ENCODE measurements around the gene ACOT4.
"Not testable (repeated sequence)": the region's sequence is repeated elsewhere in the genome, so short reads cannot be mapped to it uniquely, and the experiment has no call there.

Gene ACOT4

DNA sequence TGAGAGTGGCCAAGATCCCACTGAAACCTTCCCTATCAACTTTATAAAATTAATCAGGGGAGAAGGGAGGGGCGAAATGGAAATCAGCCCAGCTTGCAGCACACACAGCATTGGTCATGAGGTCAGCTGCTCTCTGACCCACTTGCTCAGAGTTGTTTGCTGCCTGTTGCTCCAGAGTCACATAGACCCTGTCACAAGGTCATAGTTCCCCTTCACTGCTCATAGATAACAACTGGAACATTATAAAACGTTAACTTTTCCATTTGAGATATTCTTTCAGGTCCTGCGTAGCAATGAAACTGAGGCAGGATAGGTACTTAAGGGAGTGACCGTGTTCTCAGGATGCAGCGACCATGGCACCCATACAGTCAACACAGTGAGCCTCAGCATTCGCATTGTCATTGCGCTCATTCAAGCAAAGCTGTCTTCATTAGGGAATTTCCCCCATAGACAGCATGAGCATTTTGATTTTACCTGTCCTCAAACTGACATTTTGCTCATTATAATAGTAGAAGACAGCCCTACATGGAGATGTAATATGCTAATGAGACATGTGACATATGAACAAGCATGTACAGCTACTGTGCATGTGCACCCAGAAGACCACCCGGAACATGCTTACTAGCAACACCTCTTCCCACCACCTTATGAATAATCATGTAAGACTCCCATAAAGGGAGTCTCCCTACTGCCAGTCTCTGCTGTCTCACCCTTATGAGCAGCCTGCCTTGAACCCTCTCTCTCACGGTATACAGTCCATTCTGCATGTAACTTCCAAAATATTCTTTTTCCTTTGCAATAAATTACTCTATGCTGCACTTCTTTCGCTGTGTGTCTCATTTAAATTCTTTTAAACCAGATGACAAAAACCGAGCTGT is 9.3 kb upstream of the ACOT4 start:
- DNase-seq: not testable (repeated sequence)

DNA sequence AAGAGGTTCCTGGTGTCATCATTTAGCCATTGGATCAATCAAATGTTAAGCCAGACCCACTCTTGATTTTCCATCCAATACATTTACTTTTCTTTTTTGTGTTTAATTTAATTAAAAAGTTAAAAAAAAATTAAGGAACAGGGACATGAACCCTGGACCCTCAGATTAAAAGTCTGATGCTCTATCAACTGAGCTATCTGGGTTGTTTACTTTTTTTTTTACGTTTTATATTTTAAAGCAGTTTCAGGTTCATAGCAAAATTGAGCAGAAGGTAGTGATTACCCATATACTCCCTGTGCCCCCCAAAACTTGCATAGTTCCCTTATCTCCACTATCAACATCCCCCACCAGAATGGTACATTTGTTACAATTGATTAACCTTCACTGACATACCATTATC is 3.0 kb upstream of the ACOT4 start:
- DNase-seq: no peak

DNA sequence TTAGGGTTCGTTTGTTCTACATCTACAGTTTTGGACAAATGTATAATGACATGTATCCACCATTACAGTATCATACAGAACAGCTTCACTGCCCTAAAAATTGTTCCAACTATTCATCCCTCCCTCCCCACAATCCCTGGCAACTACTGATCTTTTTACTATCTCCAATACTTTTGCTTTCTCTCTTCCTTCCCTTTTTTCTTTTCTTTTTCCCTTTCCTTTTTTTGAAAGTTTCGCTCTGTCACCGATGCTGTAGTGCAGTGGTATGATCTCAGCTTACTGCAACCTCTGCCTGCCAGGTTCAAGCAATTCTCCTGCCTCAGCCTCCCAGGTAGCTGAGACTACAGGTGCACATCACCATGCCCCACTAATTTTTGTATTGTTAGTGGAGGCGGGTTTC is 2.6 kb upstream of the ACOT4 start:
- no peak for DNase-seq

DNA sequence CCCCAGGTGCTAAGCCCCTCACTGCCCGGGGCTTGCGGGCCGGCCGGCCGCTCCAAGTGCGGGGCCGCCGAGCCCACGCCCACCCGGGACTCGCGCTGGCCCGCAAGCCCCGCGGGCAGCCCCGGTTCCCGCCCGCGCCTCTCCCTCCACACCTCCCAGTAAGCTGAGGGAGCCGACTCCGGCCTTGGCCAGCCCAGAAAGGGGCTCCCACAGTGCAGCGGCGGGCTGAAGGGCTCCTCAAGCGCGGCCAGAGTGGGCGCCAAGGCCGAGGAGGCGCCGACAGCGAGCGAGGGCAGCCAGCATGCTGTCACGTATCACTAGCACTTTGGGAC is 1.0 kb upstream of the ACOT4 start:
- not testable (repeated sequence) for DNase-seq

DNA sequence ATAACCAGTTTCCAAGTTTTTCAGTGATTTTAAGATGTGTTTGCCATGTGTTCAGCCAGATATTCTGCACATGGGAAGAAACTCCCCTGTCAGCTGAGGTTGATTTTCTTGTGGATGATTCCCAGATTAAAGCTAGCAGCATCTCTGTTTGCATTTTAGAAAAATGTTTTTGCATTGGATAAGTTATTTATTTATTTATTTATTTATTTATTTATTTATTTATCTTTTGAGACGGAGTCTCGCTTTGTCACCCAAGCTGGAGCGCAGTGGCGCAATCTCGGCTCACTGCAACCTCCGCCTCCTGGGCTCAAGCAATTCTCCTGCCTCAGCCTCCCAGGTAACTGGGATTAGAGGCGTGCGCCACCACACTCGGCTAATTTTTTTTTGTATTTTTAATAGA is 2.8 kb downstream of the ACOT4 start:
- DNase-seq: no peak

DNA sequence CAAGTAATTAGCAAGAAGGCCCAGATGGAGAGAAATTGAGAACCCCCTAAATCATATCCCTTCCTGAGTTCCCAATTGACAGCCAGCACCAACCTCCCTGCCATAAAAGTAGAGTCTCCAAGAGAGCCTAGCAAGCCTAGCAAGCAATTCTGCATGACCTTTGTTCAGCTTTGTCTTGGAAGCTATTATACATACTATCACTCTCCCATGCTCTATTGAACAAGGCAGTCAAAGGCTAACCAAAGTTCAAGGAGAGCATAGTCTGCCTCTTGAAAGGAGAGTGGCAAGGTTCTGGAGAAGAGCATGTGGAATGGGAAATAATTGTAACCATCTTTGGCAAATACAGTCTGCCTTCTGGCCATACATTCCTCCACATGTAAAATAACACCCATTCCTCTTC is 7.8 kb downstream of the ACOT4 start:
- no peak for DNase-seq

DNA sequence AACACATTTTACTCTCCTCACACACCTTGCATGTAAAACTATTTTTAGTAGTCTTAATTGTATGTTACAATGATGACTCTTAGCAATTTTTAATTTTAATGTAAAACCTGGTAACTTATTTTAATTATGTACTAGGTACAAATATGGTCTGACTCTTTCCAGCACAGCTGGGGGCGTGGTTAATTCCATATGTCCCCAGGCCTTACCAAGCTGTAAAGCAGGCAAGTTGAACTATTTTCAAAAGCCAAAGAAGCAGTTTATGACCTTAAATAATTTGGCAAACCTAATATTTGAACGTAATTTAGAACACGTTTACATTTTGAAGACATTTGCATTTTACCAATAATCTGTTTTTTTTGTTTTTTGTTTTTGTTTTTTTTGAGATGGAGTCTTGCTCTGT is 11.3 kb downstream of the ACOT4 start:
- DNase-seq: no peak

DNA sequence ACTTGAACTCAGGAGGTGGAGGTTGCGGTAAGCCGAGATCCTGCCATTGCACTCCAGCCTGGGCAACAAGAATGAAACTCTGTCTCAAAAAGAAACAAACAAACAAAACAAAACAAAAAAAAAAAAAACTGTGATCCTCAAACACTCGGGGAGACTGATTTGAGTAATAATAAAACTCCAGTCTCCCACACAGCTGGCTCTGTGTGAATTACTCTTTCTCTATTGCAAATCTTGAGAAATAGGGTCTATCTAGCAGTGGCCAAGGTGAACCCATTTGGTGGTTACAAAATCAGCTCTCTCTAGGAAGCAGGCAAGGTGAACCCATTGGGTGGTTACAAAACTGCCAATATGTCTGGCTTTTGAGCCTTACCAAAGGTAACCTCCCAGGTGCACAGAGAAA is 14.6 kb downstream of the ACOT4 start:
- no peak for DNase-seq

DNA sequence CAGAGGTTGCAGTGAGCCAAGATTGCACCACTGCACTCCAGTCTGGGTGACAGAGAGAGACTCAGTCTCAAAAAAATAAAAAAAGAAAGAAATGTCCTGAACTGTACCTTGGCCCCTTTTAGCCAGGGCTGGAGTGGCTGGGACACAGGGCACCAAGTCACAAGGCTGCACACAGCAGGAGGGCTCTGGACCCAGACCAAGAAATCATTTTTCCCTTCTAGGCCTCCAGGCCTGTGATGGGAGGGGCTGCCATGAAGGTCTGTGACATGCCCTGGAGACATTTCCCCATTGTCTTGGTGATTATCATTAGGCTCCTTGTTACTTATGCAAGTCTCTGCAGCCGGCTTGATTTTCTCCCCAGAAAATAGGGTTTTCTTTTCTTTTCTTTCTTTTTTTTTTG is 15.6 kb downstream of the ACOT4 start:
- DNase-seq: no peak

DNA sequence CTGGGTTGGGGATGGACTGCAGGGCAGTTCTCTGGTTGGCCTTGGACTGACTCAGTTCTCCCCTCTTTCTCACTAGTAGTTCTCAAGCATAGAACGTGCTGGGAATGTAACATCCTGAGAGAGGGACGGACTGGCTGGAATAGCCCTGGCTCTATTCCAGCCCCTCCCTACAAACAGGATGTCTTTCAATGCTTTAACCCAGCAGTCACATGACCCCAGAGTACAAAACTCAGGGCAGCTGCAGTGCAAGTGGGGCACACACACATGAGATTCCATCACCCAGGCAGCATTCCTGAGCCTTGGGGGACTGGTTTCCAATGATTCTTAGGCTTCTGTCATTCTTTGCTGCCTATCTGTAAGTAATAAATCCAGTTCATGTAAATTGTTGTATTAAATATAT is 19.0 kb downstream of the ACOT4 start:
- DNase-seq: no peak

DNA sequence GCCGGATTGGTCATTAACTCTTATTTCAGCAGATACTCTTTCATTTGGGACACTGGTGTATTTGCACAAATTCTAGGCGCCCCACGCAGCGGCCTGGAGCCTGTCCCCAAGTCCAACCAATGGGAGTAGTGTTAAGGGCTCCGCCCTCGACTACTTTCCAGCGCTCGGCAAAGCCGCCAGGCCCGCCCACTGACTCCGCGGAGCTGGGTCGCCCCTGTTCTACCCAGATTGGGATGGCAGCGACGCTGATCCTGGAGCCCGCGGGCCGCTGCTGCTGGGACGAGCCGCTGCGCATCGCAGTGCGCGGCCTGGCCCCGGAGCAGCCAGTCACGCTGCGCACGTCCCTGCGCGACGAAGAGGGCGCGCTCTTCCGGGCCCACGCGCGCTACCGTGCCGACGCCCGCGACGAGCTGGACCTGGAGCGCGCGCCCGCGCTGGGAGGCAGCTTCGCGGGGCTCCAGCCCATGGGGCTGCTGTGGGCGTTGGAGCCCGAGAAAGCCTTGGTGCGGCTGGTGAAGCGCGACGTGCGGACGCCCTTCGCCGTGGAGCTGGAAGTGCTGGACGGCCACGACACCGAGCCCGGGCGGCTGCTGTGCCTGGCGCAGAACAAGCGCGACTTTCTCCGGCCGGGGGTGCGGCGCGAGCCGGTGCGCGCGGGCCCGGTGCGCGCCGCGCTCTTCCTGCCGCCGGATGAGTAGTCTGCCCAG is 20.8 kb downstream of the ACOT4 start, which contains the start of gene ACOT6:
ACOT6 (plus strand) TSS at position 179 of the 707 bp plus-strand sequence; CDS start at position 234, 55 bp downstream.
- peak; percentile 49 for DNase-seq

DNA sequence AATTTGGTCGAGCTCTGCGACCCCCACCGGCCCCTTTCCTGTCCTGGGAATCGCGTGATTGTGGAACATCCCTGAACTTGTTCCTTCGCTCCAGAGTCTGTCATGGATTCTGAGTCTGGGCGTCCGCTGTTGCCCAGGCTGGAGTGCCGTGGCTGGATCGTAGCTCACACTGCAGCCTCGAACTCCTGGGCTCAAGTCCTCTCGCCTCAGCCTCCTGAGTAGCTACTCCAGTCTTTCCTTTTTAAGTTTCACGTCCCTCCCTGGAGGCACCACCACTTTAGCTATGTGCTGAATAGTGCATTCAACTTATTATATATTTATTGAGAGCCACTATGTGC is 21.3 kb downstream of the ACOT4 start:
- DNase-seq: peak; percentile 30

DNA sequence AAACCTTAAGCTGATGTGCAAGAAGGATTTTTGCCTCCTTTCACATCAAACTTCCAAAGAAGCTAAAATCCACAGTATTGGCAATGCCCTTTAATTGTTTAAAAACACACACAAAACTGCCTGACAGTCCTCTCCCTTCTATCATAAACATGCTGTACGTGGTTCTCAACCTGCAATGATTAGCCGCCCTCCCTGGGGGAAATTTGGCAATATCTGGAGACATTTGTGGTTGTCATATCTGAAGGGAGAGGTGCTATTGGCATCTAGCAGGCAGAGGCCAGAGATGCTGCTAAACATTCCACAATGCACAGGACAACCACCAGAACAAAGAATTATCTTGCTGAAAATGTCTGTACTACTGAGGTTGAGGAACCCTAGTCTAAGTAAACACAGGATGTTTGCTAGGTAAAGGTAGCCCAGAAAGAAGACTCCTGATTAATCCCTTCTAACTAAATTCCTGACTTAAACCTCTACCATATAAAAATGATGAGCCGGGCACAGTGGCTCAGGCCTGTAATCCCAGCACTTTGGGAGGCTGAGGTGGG is 21.8 kb downstream of the ACOT4 start:
- DNase-seq: no peak

DNA sequence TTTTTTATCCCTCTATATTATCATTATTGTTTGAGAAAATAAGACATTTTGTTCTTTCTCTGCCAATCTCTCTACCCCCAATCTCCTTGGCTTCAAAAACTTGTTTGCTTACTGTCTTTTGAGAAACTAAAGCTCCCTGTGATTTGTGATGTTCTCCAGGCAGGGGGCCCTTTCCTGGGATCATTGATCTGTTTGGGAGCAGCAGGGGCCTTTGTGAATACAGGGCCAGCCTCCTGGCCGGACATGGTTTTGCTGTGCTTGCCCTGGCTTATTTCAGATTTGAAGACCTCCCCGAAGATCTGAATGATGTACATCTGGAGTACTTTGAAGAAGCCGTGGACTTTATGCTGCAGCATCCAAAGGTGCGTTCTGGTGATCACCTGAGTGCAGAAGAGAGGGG is 25.2 kb downstream of the ACOT4 start:
- DNase-seq: no peak

DNA sequence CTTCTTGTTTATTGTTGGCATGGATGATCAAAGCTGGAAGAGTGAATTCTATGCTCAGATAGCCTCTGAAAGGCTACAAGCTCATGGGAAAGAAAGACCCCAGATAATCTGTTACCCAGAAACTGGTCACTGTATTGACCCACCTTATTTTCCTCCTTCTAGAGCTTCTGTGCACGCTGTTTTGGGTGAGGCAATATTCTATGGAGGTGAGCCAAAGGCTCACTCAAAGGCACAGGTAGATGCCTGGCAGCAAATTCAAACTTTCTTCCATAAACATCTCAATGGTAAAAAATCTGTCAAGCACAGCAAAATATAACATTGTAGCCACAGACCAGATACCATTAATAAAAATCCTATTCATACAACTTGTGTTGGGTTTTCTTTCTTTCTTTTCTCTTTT is 27.9 kb downstream of the ACOT4 start:
- no peak for DNase-seq

DNA sequence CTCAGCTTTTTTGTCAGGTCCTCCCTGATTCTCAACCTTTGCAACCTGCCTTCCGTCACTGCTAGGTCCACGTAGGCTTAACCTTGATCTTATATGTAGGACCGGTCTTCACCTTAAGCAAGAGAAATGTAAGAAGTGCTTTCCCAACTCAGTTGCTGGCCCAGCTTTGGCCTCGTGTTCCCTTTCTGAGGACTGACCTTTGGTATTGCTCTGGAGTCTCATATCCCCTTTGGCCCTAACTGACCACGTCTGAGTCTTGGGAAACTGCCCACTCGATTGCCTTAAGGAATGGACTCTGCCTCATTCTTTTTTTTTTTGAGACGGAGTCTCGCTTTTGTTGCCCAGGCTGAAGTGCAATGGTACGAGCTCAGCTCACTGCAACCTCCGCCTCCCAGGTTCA is 28.6 kb downstream of the ACOT4 start:
- no peak for DNase-seq

DNA sequence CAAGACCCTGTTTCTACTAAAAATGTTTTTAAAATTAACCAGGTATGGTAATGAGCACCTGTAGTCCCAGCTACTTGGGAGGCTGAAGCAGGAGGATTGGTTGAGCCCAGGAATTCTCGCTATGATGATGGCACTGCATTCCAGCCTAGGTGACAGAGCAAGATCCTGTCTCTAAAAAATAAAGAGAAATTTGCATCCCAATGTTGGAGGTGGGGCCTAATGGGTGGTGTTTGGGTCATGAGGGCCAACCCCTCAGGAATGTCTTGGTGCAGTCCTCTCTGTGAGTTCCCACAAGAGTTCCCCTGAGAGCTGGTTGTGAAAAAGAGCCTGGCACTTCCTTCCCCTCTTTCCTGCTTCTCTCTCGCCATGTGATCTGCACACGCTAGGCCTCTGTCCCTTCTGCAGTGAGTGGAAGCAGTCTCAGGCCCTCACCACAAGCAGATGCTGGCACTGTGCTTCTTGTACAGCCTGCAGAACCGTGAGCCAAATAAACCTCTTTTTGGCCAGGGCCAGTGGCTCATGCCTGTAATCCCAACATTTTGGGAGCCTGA is 31.9 kb downstream of the ACOT4 start:
- DNase-seq: no peak

DNA sequence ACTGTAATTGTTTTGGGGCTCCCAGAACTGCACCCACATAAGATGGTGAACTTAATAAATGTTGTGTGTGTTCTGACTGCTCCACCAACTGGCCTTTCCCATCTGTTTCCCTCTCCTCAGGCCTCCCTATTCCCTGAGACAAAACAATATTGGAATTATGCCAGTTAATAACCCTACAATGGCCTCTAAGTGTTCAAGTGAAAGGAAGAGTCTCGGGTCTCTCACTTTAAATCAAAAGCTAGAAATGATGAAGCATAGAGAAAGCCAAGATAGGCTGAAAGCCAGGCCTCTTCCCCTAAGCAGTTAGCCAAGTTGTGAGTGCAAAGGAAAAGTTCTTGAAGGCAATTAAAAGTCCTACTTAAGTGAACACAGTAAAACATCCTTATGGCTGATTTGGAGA is 34.0 kb downstream of the ACOT4 start:
- DNase-seq: no peak

DNA sequence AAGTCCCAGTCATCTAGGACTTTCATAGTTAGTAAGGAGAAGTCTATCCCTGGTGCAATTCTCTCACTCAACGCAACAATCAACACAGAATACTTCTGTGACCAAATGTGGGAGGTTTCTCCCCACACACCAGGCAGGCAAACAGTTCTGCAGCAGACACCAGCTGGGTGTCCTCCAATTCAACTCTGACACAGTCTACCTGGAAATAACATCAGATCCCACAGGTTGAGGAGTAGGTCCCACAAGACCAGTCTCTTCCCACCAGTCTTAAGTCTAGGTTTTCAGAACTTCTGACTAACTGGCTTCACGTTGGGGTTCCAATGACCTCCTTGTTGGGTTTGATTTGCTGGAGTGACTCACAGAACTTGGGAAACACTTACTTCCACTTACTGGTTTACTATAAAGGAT is 35.5 kb downstream of the ACOT4 start:
- DNase-seq: no peak

DNA sequence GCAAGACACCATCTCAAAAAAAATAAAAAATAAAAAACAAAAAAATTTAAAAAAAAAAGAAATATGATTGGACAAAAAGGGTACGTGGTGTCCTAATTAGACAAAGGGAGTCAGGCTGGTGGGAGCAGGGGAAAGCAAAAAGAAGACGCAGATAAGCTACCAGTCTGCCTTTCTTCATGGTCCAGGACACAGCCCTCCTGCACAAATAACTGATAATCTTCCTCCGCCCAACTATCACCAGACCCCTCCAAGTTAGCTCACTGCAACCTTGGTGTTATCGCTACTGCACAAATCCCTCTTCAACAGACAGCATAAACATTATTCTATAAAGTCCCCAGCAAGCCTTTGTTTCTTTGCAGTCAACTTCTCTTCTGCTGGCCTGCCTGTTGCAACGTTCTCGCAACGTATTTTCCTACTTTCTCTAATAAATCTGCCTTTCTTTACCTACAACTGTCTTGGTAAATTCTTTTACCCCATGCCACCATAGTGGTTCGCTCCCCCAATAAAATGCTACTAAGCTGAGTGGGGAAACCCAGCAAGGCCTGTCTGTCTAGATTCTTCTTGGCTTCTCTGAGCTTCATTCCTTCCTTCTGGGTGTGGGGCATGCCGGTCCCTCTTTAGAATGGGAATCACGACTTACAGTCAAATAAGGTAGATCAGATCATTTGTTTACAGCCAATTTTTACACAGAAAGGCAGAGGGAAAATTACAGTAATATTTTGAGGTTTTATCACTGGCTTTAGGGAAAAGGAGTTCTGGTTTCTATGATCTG is 38.5 kb downstream of the ACOT4 start:
- no peak for DNase-seq

DNA sequence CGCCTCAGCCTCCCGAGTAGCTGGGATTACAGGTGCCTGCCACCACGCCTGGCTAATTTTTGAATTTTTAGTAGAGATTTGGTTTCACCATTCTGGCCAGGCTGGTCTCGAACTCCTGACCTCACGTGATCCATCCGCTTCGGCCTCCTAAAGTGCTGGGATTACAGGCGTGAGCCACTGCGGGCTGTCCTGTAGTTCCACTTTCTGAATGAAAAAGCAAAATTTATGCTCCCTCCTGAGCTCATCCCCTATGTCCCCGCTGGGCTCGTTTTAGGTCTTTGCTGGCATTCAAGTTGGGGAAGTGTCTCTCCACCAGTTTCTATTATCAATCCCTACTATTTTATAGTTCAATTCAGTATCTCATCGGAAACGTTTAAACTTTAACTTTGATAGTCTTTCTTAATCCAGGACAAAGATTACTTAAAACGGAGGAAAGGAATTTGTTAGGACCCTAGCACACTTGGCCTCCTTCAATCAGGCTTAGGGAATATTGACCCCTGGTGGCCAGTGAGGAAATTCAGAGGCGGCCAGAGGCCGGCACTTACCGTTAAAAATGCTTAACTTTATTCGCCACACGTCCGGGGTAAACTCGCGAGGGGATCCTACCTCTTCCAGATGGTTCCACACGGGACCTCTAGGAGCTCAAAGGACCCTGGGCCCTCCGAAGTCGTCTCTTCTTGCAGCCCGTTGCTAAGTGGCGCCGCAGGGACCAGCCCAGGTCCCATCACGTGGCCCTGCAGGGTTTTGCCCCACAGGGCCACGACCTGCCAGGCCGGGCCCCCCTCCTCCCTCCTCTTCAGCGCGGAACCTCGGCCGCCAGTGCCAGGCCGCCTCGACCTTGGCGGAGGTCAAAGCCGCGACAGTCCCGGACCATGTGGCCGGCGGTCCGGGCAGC is 41.7 kb downstream of the ACOT4 start:
- peak; percentile 74 for DNase-seq

Measured in NCI-H2171 treated with DMSO at 0.1 percent for 48 hours (cell line).